ENCODE data around the gene GSS.

The GSS gene

GRCh38 chr20:34880215-34880850 lies 75.3 kb downstream of the GSS start:
- Histone ChIP-seq H3K4me1 (ENCODE audit: control insufficient read depth in 5 of 5, insufficient read depth in 5 of 5, low read length in 5 of 5) (peaks cover 0 to 74% (median 51%) of the 10 kb centered on the region in 5 donors), H3K27ac (ENCODE audit: low read depth, low read length) (peak overlapping the region; percentile 88), H3K9me3 (ENCODE audit: control insufficient read depth in 5 of 5, low read length in 5 of 5) (no peaks in the 10 kb centered on the region), H3K4me3 (ENCODE audit: low read depth in 1 of 5, low read length in 5 of 5) (peak overlapping the region in 2 of 5 donors; percentile 29 to 47), H3K36me3 (ENCODE audit: control insufficient read depth in 5 of 5, insufficient read depth in 5 of 5, low read length in 5 of 5) (peaks cover 10 to 24% (median 20%) of the 10 kb centered on the region in 5 donors), H3K27me3 (ENCODE audit: control insufficient read depth in 5 of 5, insufficient read depth in 4 of 5, low read length in 5 of 5) (no peaks in the 10 kb centered on the region), H3K9ac (ENCODE audit: low read length in 5 of 5) (peak overlapping the region in 2 of 5 donors; percentile 20 to 73)

All from subcutaneous abdominal adipose tissue (tissue), 5 donors.